ENCODE measurements around the gene TMPRSS4.
A peak's percentile ranks its signal among the peaks of the same experiment; 100 is the strongest.

The TMPRSS4 gene

GRCh38 chr11:118143661-118144185 lies 66.8 kb downstream of the TMPRSS4 start:
- Histone ChIP-seq H2AFZ (ENCODE audit: low read depth, low read length) (no peak overlapping the region), H3K9ac (ENCODE audit: low read length) (no peak overlapping the region), H4K20me1 (ENCODE audit: insufficient read depth, low read length) (no peaks in the 10 kb centered on the region), H3K27me3 (ENCODE audit: low read depth, low read length) (peaks cover 32% of the 10 kb centered on the region), H3K36me3 (replicated peaks; ENCODE audit: low read depth, low read length) (no peaks in the 10 kb centered on the region), H3K4me1 (ENCODE audit: low read length) (peaks cover 13% of the 10 kb centered on the region; the same call in 1 of the 2 replicates), H3K79me2 (ENCODE audit: low read length) (no peaks in the 10 kb centered on the region), H3K9me3 (ENCODE audit: insufficient read depth, low read length) (no peaks in the 10 kb centered on the region), H3K4me3 (ENCODE audit: low read length) (no peak overlapping the region), H3K27ac (ENCODE audit: low read length) (no peak overlapping the region), H3K4me2 (ENCODE audit: low read length) (no peak overlapping the region)
- TF ChIP-seq CTCF (IDR thresholded peaks at IDR 0.05; ENCODE audit: low read depth, low read length): no peak
- TF ChIP-seq EZH2phosphoT487 (IDR thresholded peaks at IDR 0.05; ENCODE audit: low read depth): no peak

GRCh38 chr11:118144301-118145268 lies 67.7 kb downstream of the TMPRSS4 start:
- peak overlapping the region; percentile 76 for H3K4me2 ChIP-seq (ENCODE audit: low read length)
- no peak overlapping the region for H3K27ac ChIP-seq (ENCODE audit: low read length)
- H4K20me1 ChIP-seq (ENCODE audit: insufficient read depth, low read length): no peaks in the 10 kb centered on the region
- no peak overlapping the region; the same call in 1 of the 2 replicates for H2AFZ ChIP-seq (ENCODE audit: low read depth, low read length)
- peaks cover 32% of the 10 kb centered on the region for H3K27me3 ChIP-seq (ENCODE audit: low read depth, low read length)
- TF ChIP-seq EZH2phosphoT487 (IDR thresholded peaks at IDR 0.05; ENCODE audit: low read depth): no peak
- no peak for TF ChIP-seq CTCF (IDR thresholded peaks at IDR 0.05; ENCODE audit: low read depth, low read length)
- peak overlapping the region; percentile 86 for H3K4me3 ChIP-seq (ENCODE audit: low read length)
- H3K9ac ChIP-seq (ENCODE audit: low read length): no peak overlapping the region
- no peaks in the 10 kb centered on the region for H3K36me3 ChIP-seq (replicated peaks; ENCODE audit: low read depth, low read length)
- no peaks in the 10 kb centered on the region for H3K9me3 ChIP-seq (ENCODE audit: insufficient read depth, low read length)
- peaks cover 13% of the 10 kb centered on the region; the same call in 1 of the 2 replicates for H3K4me1 ChIP-seq (ENCODE audit: low read length)
- H3K79me2 ChIP-seq (ENCODE audit: low read length): no peaks in the 10 kb centered on the region

GRCh38 chr11:118145285-118146227 lies 68.7 kb downstream of the TMPRSS4 start:
- Histone ChIP-seq H3K4me2 (ENCODE audit: low read length) (peak overlapping the region; percentile 76), H3K9me3 (ENCODE audit: insufficient read depth, low read length) (no peaks in the 10 kb centered on the region), H4K20me1 (ENCODE audit: insufficient read depth, low read length) (no peaks in the 10 kb centered on the region), H3K79me2 (ENCODE audit: low read length) (no peaks in the 10 kb centered on the region), H2AFZ (ENCODE audit: low read depth, low read length) (peak overlapping the region; percentile 40; the same call in 1 of the 2 replicates), H3K4me1 (ENCODE audit: low read length) (peaks cover 13% of the 10 kb centered on the region; the same call in 1 of the 2 replicates), H3K36me3 (replicated peaks; ENCODE audit: low read depth, low read length) (no peaks in the 10 kb centered on the region), H3K27me3 (ENCODE audit: low read depth, low read length) (peaks cover 25% of the 10 kb centered on the region), H3K27ac (ENCODE audit: low read length) (no peak overlapping the region), H3K4me3 (ENCODE audit: low read length) (peak overlapping the region; percentile 86), H3K9ac (ENCODE audit: low read length) (peak overlapping the region; percentile 53)
- TF ChIP-seq EZH2phosphoT487 (IDR thresholded peaks at IDR 0.05; ENCODE audit: low read depth) (no peak), CTCF (IDR thresholded peaks at IDR 0.05; ENCODE audit: low read depth, low read length) (peak; percentile 87)

Data from OCI-LY3 (cell line).